Epidermal melanocyte (primary cell): ENCODE results near the gene C16orf78.

Experiments
- DNase-seq: peaks from one replicate; pipeline ENCODE4 v3.0.0; 2011; ENCODE audit warnings: low spot score; ENCODE audit not compliant: insufficient read length

The C16orf78 gene

DNA sequence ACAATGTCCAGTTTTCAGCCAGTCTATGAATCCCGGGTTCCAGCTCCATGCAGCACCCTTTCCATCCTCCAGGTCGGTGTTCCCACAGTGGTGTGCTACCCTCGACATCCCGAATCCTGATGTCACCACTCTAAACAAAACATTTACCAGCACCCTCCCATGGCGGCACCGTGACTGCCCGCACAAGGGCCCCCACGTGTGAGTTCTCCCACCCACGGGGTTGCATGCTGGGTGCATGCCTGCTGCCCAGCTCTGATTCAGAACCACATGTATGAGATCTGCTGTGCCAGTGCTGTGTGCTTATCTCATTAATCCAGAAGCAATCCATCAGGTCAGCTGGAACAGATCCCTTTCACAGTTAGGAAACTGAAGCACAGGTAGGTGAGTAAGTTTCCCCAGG is 57.4 kb downstream of the C16orf78 start:
- no peak for DNase-seq

DNA sequence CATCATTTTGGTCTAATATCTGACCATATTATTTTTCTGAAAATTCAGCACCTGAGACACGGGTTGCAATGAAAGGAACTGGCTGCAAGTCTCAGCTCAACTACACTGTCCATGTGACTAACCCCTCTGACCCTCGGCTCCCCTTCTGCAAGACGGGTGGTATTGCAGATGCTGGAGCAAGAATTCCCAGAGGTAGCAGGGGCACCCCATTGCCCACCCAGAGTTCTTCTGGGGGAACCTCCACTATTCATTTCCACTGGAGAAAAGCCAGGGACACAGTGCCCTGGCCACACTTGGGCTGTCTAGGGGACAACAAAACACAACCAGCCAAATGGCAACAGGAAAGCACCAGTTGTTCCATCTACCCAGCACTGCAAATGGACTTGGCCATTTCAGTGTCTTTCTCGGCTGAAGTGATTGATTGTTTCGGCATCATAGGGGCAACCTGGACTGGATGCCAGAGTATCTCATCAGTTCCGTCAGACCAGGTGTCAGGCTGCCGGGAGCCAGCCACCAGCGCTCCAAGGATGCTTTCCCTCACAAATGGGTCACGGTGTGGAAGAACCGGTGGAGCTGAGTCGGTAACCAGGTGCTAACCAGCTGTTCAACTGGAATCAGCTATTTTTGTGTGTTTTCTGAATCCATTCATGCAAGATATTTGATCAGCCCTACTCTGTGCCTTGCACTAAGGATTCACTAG is 58.1 kb downstream of the C16orf78 start:
- no peak for DNase-seq

DNA sequence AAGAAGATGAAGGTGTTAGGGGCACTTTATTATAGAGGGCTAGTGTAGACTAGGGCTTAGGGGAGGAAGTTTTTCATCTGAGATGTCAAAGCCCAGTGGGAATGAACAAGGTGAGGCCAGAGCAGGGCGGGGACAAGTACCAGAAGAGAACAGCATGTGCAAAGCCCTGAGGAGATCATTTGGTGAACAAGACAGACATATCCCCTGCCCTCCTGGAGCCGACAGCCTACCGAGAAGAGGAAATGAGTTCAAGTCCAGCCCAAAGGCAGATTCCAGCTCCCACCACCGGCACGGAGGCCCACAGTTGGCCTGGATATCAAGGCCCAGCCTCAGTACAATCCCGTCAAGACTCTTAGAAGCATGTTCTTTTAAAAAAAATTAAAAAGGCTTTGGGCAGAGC is 61.1 kb downstream of the C16orf78 start:
- no peak for DNase-seq

DNA sequence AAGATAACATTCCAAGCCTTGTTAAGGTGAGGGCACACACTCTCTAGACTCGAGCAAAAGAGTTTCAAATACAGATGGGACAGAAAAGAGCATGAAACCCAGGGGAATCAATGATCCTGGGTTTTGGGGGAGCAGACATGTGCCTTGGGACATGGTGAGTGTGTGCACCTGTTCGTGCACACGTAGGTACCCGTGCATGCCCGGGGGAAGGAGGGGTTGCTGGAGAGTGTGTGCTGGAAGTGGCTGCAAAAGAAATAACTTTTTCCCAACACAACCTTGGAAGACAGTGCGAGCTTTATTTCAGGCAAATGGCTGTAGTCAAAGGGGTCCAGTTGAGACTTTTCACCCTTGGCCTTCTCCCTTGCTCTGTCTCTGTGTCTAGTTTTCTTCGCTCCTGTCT is 62.6 kb downstream of the C16orf78 start:
- DNase-seq: no peak

DNA sequence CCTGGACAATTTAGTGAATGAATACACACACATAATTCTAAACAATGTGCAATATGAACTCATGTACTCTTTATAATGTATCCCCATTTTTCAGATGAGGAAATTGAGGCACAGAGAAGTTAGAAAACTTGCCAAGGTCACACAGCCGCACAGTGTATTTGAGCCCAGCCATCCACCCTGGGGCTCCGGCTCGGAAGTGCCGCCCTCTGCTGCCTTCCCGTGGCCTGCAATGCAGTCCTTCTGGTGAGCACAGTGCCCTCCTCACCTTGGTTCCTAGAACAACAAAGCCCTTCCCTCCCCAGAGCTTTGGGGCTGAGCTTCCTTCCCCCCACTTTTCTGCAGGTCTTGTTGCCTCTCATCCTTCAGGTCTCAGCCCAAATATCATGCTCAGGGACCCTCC is 63.7 kb downstream of the C16orf78 start:
- no peak for DNase-seq

DNA sequence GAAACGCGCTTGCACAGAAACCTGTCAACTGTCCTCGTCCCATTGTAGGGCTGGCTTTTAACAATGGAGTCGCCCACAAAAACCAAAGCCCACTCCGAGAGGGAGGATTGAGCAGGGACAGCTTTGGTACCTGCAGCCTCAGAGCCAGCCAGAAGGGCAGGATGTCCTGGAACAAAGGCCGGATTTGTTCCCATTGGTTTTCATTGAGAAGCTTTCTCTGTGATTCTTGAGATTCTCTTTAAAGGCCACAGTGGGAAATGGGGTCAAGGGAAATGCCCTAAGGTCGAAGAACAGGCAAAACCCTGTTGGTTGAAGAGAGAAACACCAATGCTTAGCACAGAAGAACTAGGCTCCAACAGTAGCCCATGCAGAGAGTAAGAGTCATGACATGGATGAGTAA is 65.4 kb downstream of the C16orf78 start:
- DNase-seq: no peak

DNA sequence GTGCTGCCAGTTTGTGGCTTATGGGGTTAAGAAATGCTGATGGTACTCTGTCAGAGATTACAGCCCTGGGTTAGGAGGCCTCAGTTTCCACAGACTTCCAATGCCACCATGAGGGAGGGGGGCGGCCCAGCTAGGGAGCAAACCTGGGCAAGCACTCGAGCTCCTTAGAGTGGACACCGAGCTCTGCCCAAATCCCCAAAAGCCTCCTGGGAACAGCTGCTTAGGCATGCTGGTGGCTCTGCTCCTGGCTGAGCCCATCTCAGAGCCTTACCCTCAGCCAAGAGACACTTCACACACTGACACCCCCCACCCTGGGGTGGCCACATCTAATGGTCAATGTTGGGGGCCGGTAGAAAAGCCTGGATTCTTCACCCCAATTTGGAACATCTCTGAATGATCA is 66.1 kb downstream of the C16orf78 start:
- no peak for DNase-seq

DNA sequence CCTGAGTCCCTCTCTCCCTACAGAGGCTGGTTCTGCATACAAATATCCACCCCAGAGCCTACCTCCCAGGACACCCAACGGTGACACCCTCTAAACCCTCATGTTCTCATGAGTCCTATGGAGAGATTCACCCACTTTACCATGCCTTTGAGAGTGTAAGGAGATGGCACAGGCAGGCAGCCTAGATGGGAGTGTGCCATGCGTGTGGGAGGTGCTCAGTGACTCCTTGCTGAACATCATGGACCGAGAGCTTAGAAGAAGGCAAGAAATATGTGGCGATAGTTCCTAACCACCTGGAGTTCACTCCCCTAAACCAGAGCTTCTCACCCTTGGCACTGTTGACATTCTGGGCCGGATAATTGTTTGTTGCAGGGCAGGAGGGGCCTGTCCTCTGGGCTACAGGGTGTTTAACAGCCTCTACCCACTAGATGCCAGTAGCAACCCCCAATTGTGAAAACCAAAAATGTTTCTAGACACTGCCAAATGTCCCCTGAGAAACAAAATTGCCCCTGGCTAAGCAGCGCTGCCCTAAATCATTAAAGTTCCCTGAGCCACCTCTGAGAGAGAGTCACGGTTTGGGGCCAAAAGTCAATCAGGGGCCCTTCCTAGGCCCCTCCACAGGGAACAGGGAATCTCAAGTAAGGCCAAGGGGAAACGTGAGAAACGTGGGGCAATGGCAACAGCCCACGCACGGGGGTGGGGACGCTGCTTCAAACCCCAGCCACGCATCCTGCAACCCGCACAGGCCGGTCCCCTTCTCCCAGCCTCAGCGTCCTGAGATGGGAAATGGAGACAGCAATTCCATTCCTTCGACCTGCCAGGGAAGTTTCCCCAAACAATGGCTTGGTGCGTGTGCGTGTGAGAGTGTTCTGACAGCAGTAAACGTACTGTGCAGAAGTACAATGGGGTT is 66.8 kb downstream of the C16orf78 start:
- no peak for DNase-seq

DNA sequence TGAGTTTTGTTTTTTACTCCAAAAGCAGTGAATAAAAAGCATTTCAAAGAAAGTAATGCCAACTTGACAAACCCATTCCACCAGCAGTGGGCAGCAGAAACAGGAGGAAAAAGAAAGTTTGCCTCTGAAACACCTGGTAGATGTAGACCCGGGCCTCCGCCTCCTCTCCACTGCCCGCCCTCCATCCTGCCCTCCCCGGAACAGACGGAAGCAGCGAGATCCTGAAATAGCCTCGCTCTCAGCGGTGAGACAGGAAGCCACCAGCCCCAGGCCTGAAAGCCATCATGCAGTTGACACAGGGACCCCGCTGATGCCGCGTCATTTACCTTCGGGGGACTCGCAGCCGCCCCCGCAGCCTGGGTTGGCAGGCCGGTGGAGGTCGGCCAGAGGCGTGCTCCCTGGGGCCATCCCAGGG is 67.8 kb downstream of the C16orf78 start:
- no peak for DNase-seq

DNA sequence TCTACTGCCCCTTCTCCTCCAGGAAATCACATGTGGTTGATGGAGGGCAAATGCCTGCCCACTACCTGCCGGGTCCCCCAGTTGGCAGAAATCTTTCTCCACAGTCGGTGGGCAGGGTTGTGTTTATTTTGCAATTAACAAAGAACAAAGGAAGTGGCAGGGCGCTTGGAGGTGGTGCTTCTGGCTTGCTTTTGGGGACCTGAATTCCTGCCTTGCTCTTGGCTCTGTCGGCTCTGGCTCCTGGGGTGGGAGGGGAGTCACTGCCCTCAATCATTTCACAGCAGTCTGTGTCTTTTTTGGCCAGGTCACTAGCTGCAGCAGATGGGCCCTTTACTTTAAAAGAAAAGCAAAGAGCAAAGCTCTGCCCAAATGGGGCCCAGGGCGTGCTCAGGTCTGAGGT is 69.2 kb downstream of the C16orf78 start:
- no peak for DNase-seq

DNA sequence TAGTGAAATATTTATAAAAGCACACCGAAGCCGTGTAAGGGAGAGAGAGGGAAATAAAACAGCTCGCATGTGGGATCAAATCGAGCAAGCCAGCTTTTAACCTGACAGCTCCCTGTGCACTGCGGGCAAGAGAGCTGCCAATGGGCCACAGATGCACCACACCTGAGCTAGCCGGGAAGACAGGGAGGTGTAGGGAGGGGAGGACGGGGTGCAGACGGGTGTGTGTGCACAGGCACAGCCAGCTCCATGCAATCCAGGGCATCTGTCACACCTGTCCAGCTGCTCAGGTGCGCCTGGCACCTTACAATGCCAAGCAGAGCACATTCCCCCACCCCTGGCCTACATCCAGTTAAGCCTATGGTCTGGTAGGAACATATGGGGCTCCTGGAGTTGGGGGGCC is 70.0 kb downstream of the C16orf78 start:
- DNase-seq: no peak

DNA sequence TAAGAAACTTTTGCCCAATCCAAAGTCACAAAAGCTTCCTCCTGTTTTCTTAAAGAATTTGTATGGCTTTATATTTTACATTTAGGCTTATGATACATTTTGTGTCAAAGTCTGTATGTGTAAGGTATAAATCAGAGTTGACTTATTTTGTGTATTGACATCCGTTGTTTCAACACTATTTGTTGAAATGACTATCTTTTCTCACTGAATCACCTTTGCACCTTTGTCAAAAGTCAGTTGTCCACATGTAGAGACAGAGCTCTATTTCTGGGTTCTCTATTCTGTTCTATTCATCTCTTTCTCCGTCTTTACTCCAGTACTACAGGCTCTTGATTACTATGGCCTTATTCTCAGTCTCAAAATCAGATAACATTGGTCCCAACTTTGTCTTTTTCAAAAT is 73.2 kb downstream of the C16orf78 start:
- no peak for DNase-seq
